Central memory CD8-positive, alpha-beta T cell (primary cell): ENCODE measurements around the gene PLEKHG5.

Experiments used
- ATAC-seq: fragments of 150-1000 bp; cut with Tn5 transposase; replicated peaks from 2 replicates; pipeline ENCODE4 v1.10.0; 2022; ENCODE audit warnings: mild to moderate bottlenecking, moderate FRiP score, moderate number of reproducible peaks; ENCODE audit not compliant: poor library complexity, severe bottlenecking; ENCODE audit errors: extremely low read depth
- DNase-seq, 2 donors: peaks; one replicate each; pipeline ENCODE4 v3.0.0; 2021; ENCODE audit warnings: low spot score in 2 of 2
- H3K27ac Mint-ChIP-seq: one replicate; pipeline ENCODE4 v1.8.0; 2022; ENCODE audit warnings: low read depth, mild to moderate bottlenecking, moderate library complexity, mixed read lengths
- H3K27me3 Mint-ChIP-seq: one replicate; pipeline ENCODE4 v1.8.0; 2022; ENCODE audit warnings: mixed read lengths
- H3K36me3 Mint-ChIP-seq: one replicate; pipeline ENCODE4 v1.8.0; 2022; ENCODE audit warnings: mild to moderate bottlenecking, moderate library complexity, mixed read lengths; ENCODE audit not compliant: insufficient read depth
- H3K4me1 Mint-ChIP-seq: one replicate; pipeline ENCODE4 v1.8.0; 2022; ENCODE audit warnings: mixed read lengths
- H3K4me3 Mint-ChIP-seq: one replicate; pipeline ENCODE4 v1.8.0; 2022; ENCODE audit warnings: mild to moderate bottlenecking, moderate library complexity, mixed read lengths
- H3K9me3 Mint-ChIP-seq: one replicate; pipeline ENCODE4 v1.8.0; 2022; ENCODE audit warnings: mixed read lengths

Gene PLEKHG5

DNA sequence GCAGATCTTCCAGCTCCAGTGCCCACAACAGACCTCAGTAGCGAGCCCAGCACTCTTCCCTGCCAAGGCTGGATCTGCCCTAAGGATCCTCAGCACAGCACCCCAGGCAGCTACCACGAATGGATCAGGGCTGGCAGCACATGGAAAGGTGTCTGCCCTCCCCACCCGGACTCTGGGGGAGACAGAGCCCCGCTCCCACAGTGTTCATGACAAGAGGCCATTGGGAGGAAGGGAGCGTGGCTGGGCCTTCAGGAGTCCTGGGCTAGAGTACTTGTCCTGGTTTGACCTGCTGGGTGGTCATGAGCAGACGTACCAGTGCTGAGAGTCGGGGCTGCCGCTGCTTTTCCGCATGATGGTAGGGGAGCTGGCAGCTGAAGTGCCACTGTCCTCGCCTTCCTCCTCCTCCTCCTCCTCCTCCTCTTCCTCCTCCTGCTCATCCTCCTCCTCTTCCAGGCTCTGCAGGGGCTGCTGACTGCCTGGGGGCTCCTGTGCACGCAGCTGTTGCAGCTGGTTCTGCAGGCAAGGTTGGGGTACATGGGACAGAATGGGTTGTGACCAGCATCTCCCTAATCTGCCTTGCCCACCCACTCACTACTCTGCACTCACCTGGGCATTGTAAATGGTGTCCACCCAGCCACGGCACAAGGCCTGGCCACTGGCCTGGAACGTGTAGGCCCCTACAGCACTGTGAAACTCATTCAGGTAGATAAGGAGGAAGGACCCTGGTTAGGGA lies 22.6 kb downstream of the PLEKHG5 start:
- Mint-ChIP-seq H3K4me3 (no peak overlapping the region), H3K27ac (no peak overlapping the region), H3K4me1 (peaks cover 9% of the 10 kb centered on the region), H3K9me3 (no peaks in the 10 kb centered on the region), H3K36me3 (peaks cover 3% of the 10 kb centered on the region), H3K27me3 (peaks cover 10% of the 10 kb centered on the region)
- no peak for ATAC-seq
- no peak for DNase-seq

DNA sequence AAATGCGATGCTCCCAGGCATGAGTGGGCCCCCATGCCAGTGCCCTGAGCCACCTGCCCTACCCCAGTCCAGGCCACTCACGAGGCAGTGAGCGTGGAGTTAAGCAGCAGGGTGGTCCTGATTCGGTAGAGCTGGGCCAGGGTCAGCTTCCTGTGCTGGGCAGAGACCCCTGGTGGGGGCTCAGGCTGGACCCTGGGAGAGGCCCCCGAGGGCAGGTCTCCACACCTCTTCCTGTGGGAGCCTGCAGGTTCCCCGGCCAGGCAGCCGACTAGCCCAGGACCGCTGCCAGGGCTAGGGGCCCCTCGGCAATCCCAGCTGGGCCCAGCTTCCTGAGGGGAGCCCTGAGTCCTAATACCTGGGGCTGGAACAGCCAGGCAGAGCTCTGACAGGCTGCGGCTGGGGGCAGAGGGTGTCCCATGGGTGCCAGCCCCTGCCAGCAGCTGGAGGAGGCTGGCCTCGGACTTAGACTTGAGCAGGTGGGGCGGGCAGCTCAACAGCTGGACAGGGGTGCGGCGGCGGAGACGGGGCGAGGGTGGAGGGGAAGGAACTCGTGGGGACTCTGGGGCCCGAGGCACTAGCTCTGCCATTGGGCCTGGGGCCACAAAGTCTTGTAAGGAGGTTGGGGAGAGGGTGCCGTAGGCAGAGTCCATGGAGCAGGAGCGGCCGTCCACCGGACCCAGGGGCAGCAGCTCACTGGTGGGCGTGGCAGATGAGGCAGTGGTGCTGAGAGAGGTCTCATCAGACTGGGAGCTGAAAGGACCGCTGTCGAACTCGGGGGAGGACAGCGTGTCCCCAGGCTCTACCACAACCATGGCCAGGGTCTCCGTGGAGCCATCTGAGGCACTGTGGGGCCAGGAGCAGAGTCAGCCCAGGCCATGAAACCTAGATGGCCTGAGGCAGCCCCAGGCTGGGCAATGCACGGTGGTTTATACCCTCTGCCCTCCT lies 23.5 kb downstream of the PLEKHG5 start:
- ATAC-seq, result no peak
- H3K36me3 Mint-ChIP-seq, result peaks cover 3% of the 10 kb centered on the region
- DNase-seq, result no peak
- peaks cover 12% of the 10 kb centered on the region for H3K27me3 Mint-ChIP-seq
- H3K4me1 Mint-ChIP-seq, result peaks cover 9% of the 10 kb centered on the region
- no peak overlapping the region for H3K4me3 Mint-ChIP-seq
- H3K9me3 Mint-ChIP-seq, result no peaks in the 10 kb centered on the region
- H3K27ac Mint-ChIP-seq, result peak overlapping the region; percentile 14

DNA sequence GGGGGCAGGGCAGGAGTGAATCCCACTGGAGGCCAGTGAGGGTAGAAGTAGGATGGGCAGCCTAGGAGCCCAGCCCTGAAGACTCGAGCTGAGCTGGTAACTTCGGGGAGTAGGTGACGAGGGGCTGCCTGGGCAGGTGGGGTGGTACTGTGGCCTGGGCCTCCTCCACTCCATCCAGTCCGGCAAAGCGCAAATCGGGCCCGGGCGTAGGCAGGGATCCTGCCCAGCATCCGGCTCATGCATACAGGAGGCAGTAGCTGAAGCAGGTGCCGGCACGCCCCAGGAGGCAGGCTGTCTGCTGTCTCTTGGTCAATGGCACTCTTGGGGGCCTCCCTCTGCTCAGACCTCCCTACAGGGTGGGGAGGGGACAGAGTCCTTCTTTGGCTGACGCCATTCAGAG lies 24.2 kb downstream of the PLEKHG5 start:
- no peak overlapping the region for H3K4me3 Mint-ChIP-seq

DNA sequence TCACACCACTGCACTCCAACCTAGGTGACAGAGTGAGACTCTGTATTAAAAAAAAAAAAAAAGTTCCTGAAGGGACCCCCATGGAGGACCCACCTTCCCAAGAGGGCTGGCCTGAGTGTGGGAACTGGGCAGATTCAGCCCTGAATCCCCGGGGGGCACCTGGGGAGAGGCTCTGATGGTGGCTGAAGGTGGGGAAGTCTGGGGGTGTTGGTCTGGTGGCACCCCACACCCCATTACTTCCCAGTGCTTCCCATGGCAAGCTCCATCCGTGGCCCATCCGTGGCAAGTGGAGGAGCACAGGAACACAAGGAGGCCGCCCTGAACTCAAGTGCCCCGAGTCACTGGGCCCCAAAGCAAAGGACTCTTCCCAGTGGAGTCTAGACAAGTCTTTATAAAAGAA lies 24.7 kb downstream of the PLEKHG5 start:
- DNase-seq (no peak), ATAC-seq (no peak)
- Mint-ChIP-seq H3K27me3 (peaks cover 12% of the 10 kb centered on the region), H3K4me1 (peaks cover 9% of the 10 kb centered on the region), H3K36me3 (peaks cover 10% of the 10 kb centered on the region), H3K9me3 (no peaks in the 10 kb centered on the region), H3K27ac (no peak overlapping the region), H3K4me3 (peak overlapping the region; percentile 81)

More for the DNA sequence above, 24.2 kb downstream of the PLEKHG5 start:
- peaks cover 7% of the 10 kb centered on the region for H3K36me3 Mint-ChIP-seq
- H3K27ac Mint-ChIP-seq, result peak overlapping the region; percentile 14
- ATAC-seq, result no peak
- no peaks in the 10 kb centered on the region for H3K9me3 Mint-ChIP-seq
- H3K27me3 Mint-ChIP-seq, result peaks cover 12% of the 10 kb centered on the region
- DNase-seq, result no peak
- H3K4me1 Mint-ChIP-seq, result peaks cover 9% of the 10 kb centered on the region

DNA sequence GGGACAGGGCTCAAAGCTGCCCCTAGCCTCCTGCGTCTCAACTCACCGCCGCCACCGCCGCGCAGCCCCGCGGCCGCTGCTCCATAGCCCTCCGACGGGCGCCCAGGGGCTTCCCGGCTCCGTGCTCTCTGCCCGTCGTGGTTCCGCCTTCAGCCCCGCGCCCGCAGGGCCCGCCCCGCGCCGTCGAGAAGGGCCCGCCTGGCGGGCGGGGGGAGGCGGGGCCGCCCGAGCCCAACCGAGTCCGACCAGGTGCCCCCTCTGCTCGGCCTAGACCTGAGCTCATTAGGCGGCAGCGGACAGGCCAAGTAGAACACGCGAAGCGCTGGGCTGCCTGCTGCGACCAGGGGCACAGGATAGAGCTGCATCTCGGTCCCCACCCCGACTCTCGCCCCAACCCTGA lies 25.4 kb downstream of the PLEKHG5 start, which contains the start of gene TNFRSF25:
TNFRSF25 (minus strand) TSS at position 151 of the 400 bp plus-strand sequence; CDS start at position 85, 66 bp downstream.
- H3K27ac Mint-ChIP-seq, result peak within 1 kb of the TSS; percentile 49
- no peaks in the 10 kb centered on the region for H3K9me3 Mint-ChIP-seq
- H3K4me3 Mint-ChIP-seq, result peak within 1 kb of the TSS; percentile 81
- peaks cover 10% of the 10 kb centered on the region for H3K4me1 Mint-ChIP-seq
- DNase-seq, result peak; percentile 30 to 34
- peaks cover 12% of the 10 kb centered on the region for H3K27me3 Mint-ChIP-seq
- ATAC-seq, result peak; percentile 70
- H3K36me3 Mint-ChIP-seq, result peaks cover 11% of the 10 kb centered on the region

DNA sequence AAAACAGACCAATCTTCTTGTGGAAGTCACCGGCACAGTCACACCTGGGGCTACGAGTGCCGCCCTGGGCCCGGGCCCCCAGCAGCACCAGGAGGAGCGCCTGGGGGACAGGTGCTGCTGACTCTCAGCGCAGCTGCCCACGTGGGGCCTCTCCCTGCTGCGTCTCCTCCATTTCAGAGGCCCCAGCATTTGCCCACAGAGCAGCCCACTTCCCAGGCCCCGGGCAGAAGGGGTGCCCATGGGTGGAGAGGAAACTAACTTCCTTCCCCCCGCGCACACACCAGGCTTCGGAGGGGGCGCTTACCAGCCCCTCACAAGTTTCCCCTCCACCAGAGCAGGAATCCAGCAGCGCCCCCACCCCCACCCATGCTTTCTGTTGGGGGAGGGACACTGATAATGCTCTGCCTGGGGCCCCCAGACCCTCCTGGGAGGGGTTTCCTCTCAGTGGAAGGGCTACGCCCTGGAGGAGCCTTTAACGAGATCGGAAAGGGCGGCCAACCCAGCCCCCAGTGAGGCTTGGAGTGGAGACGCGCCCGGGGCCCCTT lies 25.9 kb downstream of the PLEKHG5 start:
- ATAC-seq (peak; percentile 52), DNase-seq (no peak)
- H3K27ac Mint-ChIP-seq, result peak overlapping the region; percentile 49
- peaks cover 12% of the 10 kb centered on the region for H3K27me3 Mint-ChIP-seq
- peaks cover 13% of the 10 kb centered on the region for H3K36me3 Mint-ChIP-seq
- H3K4me1 Mint-ChIP-seq, result peaks cover 15% of the 10 kb centered on the region
- no peaks in the 10 kb centered on the region for H3K9me3 Mint-ChIP-seq
- peak overlapping the region; percentile 81 for H3K4me3 Mint-ChIP-seq

DNA sequence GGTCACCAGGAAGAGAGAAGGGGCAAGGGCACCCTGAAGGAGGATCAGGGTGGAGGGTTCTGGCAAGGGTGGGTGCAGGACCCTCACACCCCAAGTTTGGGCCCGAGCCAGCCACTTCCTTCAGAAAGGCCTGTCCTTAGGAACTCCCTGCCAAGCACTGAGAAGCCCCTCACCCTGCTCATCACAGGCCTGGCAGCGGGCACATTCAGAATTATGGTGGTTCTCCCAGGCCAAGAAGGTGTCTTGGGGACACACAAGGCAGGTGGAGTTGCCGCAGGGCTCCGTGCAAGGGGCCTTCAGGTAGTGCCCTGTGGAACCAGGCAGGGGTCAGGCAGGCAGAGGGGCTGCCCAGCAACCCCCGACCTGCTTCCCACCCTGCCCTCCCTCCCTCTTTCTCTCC lies 26.6 kb downstream of the PLEKHG5 start:
- Mint-ChIP-seq H3K27me3 (peaks cover 12% of the 10 kb centered on the region), H3K27ac (peak overlapping the region; percentile 50)

DNA sequence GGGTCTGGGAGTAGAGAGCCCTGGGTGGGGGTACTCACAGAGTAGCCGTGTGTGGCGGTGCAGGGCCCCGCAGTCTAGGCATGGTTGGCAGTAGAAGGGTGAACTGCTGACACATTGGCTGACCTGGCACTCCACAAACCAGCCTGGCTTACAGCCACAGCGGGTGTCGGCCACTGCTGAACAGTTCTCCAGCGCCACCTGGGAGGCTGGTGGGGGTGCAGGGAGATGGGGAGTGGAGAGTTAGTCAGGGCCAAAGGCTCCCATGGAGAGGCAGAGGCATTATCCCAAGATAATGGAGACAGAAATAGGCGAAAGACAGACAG lies 27.0 kb downstream of the PLEKHG5 start:
- DNase-seq (no peak), ATAC-seq (no peak)
- peak overlapping the region; percentile 50 for H3K27ac Mint-ChIP-seq
- peaks cover 25% of the 10 kb centered on the region for H3K4me1 Mint-ChIP-seq
- H3K36me3 Mint-ChIP-seq, result peaks cover 16% of the 10 kb centered on the region
- H3K27me3 Mint-ChIP-seq, result peaks cover 12% of the 10 kb centered on the region
- H3K9me3 Mint-ChIP-seq, result no peaks in the 10 kb centered on the region
- peak overlapping the region; percentile 81 for H3K4me3 Mint-ChIP-seq

More for the DNA sequence above, 26.6 kb downstream of the PLEKHG5 start:
- Mint-ChIP-seq H3K36me3 (peaks cover 16% of the 10 kb centered on the region), H3K9me3 (no peaks in the 10 kb centered on the region), H3K4me3 (peak overlapping the region; percentile 81), H3K4me1 (peaks cover 21% of the 10 kb centered on the region)
- ATAC-seq (no peak), DNase-seq (no peak)

DNA sequence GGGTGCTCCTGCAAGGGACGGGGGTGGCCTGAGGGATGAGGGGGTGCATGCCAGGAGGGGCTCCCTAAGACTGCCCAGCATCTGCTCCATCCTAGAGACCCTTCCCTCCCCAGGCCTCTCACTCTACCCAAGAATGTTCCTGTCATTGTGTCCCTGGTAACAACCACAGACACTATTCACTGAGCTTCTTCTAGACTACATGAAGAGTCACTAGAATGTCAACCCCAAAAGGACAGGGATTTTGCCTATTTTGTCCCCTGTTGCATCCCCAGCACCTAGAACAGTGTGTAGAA lies 28.4 kb downstream of the PLEKHG5 start:
- DNase-seq (no peak), ATAC-seq (no peak)
- Mint-ChIP-seq H3K36me3 (peaks cover 16% of the 10 kb centered on the region), H3K4me3 (no peak overlapping the region), H3K4me1 (peaks cover 28% of the 10 kb centered on the region), H3K9me3 (no peaks in the 10 kb centered on the region), H3K27me3 (peaks cover 12% of the 10 kb centered on the region), H3K27ac (peak overlapping the region; percentile 38)

DNA sequence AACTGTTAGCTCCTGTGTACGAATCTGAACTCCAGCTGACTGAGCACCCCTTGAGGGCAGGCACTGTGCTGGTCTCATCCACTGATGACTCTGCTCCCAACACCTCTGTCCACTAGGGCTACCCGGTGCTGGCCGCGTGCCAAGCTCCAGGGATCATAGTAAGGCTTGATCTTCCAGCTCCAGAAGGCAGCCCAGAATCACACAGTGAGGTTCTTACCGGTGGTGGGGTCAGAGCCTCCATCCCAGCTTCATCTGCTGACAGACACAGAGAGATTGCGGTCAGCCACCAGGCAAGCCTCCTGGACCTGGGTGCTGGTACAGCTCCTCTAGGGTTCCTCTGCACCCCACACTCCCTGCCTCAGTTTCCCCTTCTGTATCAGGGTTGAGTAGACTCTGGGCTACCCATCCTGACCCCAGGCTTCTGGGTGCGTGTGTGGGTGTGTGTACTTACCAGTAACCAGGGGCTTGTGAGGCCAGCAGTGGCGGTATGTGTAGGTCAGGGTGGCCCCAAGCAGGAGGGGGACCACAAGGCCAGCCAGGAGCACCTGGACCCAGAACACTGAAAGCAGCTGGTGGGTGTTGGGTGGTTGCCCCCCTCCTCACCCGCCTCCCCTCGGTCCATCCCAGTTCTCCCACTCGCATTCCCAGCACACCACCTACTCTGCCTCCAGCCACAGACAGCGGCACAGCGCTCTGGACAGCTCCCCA lies 28.9 kb downstream of the PLEKHG5 start:
- ATAC-seq (no peak), DNase-seq (no peak)
- H3K4me1 Mint-ChIP-seq, result peaks cover 28% of the 10 kb centered on the region
- peaks cover 12% of the 10 kb centered on the region for H3K27me3 Mint-ChIP-seq
- no peaks in the 10 kb centered on the region for H3K9me3 Mint-ChIP-seq
- H3K27ac Mint-ChIP-seq, result peak overlapping the region; percentile 74
- H3K36me3 Mint-ChIP-seq, result peaks cover 16% of the 10 kb centered on the region
- peak overlapping the region; percentile 16 for H3K4me3 Mint-ChIP-seq

DNA sequence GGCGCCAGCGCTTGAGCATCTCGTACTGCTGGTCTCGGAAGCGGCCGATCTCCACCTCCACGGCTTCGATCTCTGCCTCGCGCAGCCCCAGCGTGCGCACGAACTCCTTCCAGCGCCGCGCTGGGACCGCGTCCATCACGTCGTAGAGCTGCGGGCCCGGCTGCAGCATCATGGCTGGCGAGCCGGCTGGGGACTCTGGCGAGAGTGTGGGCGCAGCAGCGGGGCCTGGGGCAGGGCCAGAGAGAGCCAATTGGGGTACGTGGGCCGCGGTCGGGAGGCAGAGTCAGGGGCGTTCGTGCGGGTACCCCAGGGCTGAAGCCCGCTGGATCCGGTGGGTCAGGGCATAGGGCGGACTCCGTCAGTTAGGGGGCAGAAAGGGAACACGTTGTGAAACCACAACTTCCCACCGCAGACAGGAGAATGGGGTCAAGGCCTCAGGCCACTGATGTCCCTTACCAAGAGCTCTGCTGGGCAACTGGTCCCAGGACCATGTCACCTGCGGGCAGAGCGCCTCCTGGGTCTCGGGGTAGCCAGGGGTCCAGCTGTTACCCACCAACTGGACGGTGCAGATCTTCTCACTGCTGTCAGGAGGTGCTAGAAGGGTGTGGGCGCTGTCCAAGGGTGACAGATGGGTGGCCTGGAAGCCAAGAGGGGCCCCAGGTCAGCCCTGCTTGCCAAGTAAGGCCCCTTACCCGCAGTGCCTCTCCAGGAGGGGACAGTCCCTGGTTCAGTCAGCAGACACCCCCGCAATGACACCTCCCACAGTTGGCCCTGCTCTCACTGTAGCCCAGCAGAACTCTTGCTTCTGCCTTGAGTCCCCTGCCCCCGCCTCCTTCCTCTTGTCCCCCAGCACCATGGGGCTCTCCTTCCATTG lies 29.7 kb downstream of the PLEKHG5 start:
- Mint-ChIP-seq H3K4me1 (peaks cover 28% of the 10 kb centered on the region), H3K9me3 (no peaks in the 10 kb centered on the region), H3K4me3 (peak overlapping the region; percentile 72), H3K27me3 (peaks cover 19% of the 10 kb centered on the region), H3K27ac (peak overlapping the region; percentile 74), H3K36me3 (peaks cover 16% of the 10 kb centered on the region)
- ATAC-seq (no peak), DNase-seq (no peak)
